NCI-H2196 treated with DMSO at 0.1 percent for 48 hours (cell line): ENCODE data around the gene LRRC49.
"Not testable (repeated sequence)": the region's sequence is repeated elsewhere in the genome, so short reads cannot be mapped to it uniquely, and the experiment has no call there.

ENCODE experiments used
- DNase-seq: peaks from one replicate; lab custom pipeline; 2025; ENCODE audit not compliant: unreplicated experiment; lab: John Stamatoyannopoulos, UW

Gene LRRC49

GRCh38 chr15:70922119-70922518 lies 29.5 kb downstream of the LRRC49 start:
- no peak for DNase-seq

GRCh38 chr15:70923311-70924080 lies 30.9 kb downstream of the LRRC49 start:
- no peak for DNase-seq

GRCh38 chr15:70926914-70927313 lies 34.3 kb downstream of the LRRC49 start:
- not testable (repeated sequence) for DNase-seq

GRCh38 chr15:70931821-70932220 lies 39.2 kb downstream of the LRRC49 start:
- DNase-seq: no peak

GRCh38 chr15:70932397-70932796 lies 39.8 kb downstream of the LRRC49 start:
- DNase-seq: no peak

GRCh38 chr15:70933411-70933810 lies 40.8 kb downstream of the LRRC49 start:
- DNase-seq: no peak

- DNase-seq: no peak
Measured at GRCh38 chr15:70935631-70936030, 43.0 kb downstream of the LRRC49 start.

GRCh38 chr15:70936326-70936725 lies 43.7 kb downstream of the LRRC49 start:
- DNase-seq: no peak

GRCh38 chr15:70943285-70943684 lies 50.7 kb downstream of the LRRC49 start:
- not testable (repeated sequence) for DNase-seq

- DNase-seq: no peak
Measured at GRCh38 chr15:70947351-70948335, 55.0 kb downstream of the LRRC49 start.

- DNase-seq: no peak
Measured at GRCh38 chr15:70950953-70951352, 58.3 kb downstream of the LRRC49 start.

GRCh38 chr15:70954171-70954570 lies 61.5 kb downstream of the LRRC49 start:
- DNase-seq: no peak

GRCh38 chr15:70954733-70955132 lies 62.1 kb downstream of the LRRC49 start:
- DNase-seq: no peak

- no peak for DNase-seq
Measured at GRCh38 chr15:70955151-70955550, 62.5 kb downstream of the LRRC49 start.

- DNase-seq: no peak
Measured at GRCh38 chr15:70956201-70956995, 63.8 kb downstream of the LRRC49 start.

GRCh38 chr15:70962084-70962483 lies 69.5 kb downstream of the LRRC49 start:
- no peak for DNase-seq

- no peak for DNase-seq
Measured at GRCh38 chr15:70963199-70963598, 70.6 kb downstream of the LRRC49 start.

GRCh38 chr15:70964058-70964457 lies 71.4 kb downstream of the LRRC49 start:
- DNase-seq: no peak

- DNase-seq: no peak
Measured at GRCh38 chr15:70964686-70965085, 72.1 kb downstream of the LRRC49 start.

- DNase-seq: no peak
Measured at GRCh38 chr15:70967646-70968045, 75.0 kb downstream of the LRRC49 start.
